H1 (cell line): Measurements from ENCODE around the gene CEP192. TPM values are rescaled to one million over a fixed set of nuclear protein-coding genes. Genes with fewer than 3 reads are reported as not detected.

Experiments
- CTCF ChIA-PET: fragments of 300-600 bp; sonication (Branson Sonifier 250); formaldehyde crosslinking; loops from one replicate; lab custom pipeline; 2021; ENCODE audit not compliant: partially characterized antibody; lab: Charles Lee
- POLR2A ChIA-PET: fragments of 300-600 bp; sonication (Branson Sonifier 250); formaldehyde crosslinking; loops from one replicate; lab custom pipeline; 2021; ENCODE audit warnings: inconsistent platforms; ENCODE audit not compliant: partially characterized antibody; lab: Charles Lee
- DNase-seq, 2 experiments: peaks; one replicate each; pipeline versions ENCODE4 v3.0.0 to v3.0.0-alpha.2; 2010 to 2022; ENCODE audit warnings: low spot score in 2 of 2, low read depth in 1 of 2, mixed read lengths in 1 of 2
- FAIRE-seq: peaks from 2 replicates; lab custom pipeline; 2011; peaks lifted over from hg19 to GRCh38; lab: Jason Lieb, UNC
- H2AFZ ChIP-seq: 2 replicates; pipeline ENCODE4 v1.8.1; 2012; ENCODE audit warnings: low read length, inconsistent platforms
- H2AK5ac ChIP-seq: 2 replicates; pipeline ENCODE4 v1.6.1; 2013; ENCODE audit warnings: low read depth, low read length
- H2BK120ac ChIP-seq: replicated peaks from 2 replicates; pipeline ENCODE3; 2013; ENCODE audit warnings: low read depth, low read length, inconsistent platforms
- H2BK12ac ChIP-seq: 2 replicates; pipeline ENCODE4 v1.6.1; 2013; ENCODE audit warnings: low read depth, low read length
- H2BK15ac ChIP-seq: 2 replicates; pipeline ENCODE4 v1.6.1; 2013; ENCODE audit warnings: low read length
- H2BK20ac ChIP-seq: 2 replicates; pipeline ENCODE4 v1.6.1; 2013; ENCODE audit warnings: low read length
- H2BK5ac ChIP-seq: 2 replicates; pipeline ENCODE4 v1.6.1; 2013; ENCODE audit warnings: low read depth, low read length
- H3K14ac ChIP-seq: 2 replicates; pipeline ENCODE4 v1.6.1; 2013; ENCODE audit warnings: inconsistent platforms; ENCODE audit not compliant: insufficient read length
- H3K18ac ChIP-seq: 2 replicates; pipeline ENCODE4 v1.6.1; 2013; ENCODE audit warnings: low read length; ENCODE audit errors: extremely low read depth
- H3K23ac ChIP-seq: 2 replicates; pipeline ENCODE4 v1.6.1; 2013; ENCODE audit warnings: inconsistent platforms; ENCODE audit not compliant: insufficient read length
- H3K23me2 ChIP-seq: 2 replicates; pipeline ENCODE4 v1.6.1; 2013; ENCODE audit warnings: low read depth, low read length
- H3K27ac ChIP-seq: 2 replicates; pipeline ENCODE4 v1.6.1; 2011; ENCODE audit warnings: low read depth, low read length, inconsistent platforms
- H3K27me3 ChIP-seq, 4 experiments: replicated peaks in 1 of 4; 1 replicate in 1 of 4; 2 replicates in 3 of 4; pipeline versions ENCODE4 v1.6.1 to v1.8.1; 2011 to 2013; ENCODE audit warnings: low read length in 3 of 4, mild to moderate bottlenecking in 3 of 4, inconsistent platforms in 2 of 4, mixed read lengths in 2 of 4, moderate library complexity in 1 of 4; ENCODE audit not compliant: control insufficient read depth in 3 of 4, insufficient read depth in 3 of 4; ENCODE audit errors: extremely low read depth in 1 of 4
- H3K36me3 ChIP-seq, 4 experiments: 2 replicates each; pipeline versions ENCODE4 v1.6.1 to v1.8.1; 2011 to 2013; ENCODE audit warnings: mild to moderate bottlenecking in 4 of 4, low read length in 3 of 4, moderate library complexity in 2 of 4, control low read depth in 1 of 4, inconsistent platforms in 1 of 4; ENCODE audit not compliant: insufficient read depth in 4 of 4, control insufficient read depth in 2 of 4
- H3K4ac ChIP-seq: replicated peaks from 2 replicates; pipeline ENCODE3; 2013; ENCODE audit warnings: low read length, low read depth, mixed read lengths, inconsistent platforms; ENCODE audit not compliant: insufficient read length
- H3K4me1 ChIP-seq, 4 experiments: replicated peaks in 1 of 4; 1 replicate in 1 of 4; 2 replicates in 3 of 4; pipeline versions ENCODE4 v1.6.1 to v1.8.1; 2011 to 2013; ENCODE audit warnings: low read length in 3 of 4, inconsistent platforms in 2 of 4, mixed read lengths in 1 of 4; ENCODE audit not compliant: insufficient read depth in 4 of 4, control insufficient read depth in 3 of 4
- H3K4me2 ChIP-seq, 2 experiments: 2 replicates each; pipeline versions ENCODE4 v1.6.1 to v1.8.1; 2011 to 2013; ENCODE audit warnings: low read depth in 2 of 2, low read length in 2 of 2, control low read depth in 1 of 2, inconsistent platforms in 1 of 2, mild to moderate bottlenecking in 1 of 2; ENCODE audit not compliant: insufficient read depth in 1 of 2
- H3K4me3 ChIP-seq, 4 experiments: fragments of 200-600, 300-600 bp in 1 of 4; sonication (generic), shearing (Covaris generic), sonication (Bioruptor Twin) in 1 of 4; 2 replicates each; pipeline versions ENCODE4 v1.5.1 to v1.8.1; 2011 to 2016; ENCODE audit warnings: low read length in 4 of 4, low read depth in 3 of 4, control low read depth in 2 of 4, inconsistent platforms in 2 of 4, mild to moderate bottlenecking in 2 of 4, mixed read lengths in 1 of 4, moderate library complexity in 1 of 4; ENCODE audit not compliant: insufficient read depth in 2 of 4; ENCODE audit errors: extremely low read depth in 1 of 4
- H3K56ac ChIP-seq: replicated peaks from 2 replicates; pipeline ENCODE3; 2013; ENCODE audit warnings: low read depth, mild to moderate bottlenecking, mixed read lengths, low read length, inconsistent platforms; ENCODE audit not compliant: insufficient read length
- H3K79me1 ChIP-seq: 2 replicates; pipeline ENCODE4 v1.6.1; 2013; ENCODE audit warnings: low read depth, low read length, control low read depth
- H3K79me2 ChIP-seq, 2 experiments: 2 replicates each; pipeline versions ENCODE4 v1.6.1 to v1.8.1; 2012 to 2013; ENCODE audit warnings: low read length in 2 of 2, mild to moderate bottlenecking in 2 of 2, inconsistent platforms in 1 of 2; ENCODE audit not compliant: insufficient read depth in 2 of 2, control insufficient read depth in 1 of 2
- H3K9ac ChIP-seq, 4 experiments: replicated peaks in 1 of 4; 1 replicate in 1 of 4; 2 replicates in 3 of 4; pipeline versions ENCODE4 v1.6.1 to v1.8.1; 2011 to 2013; ENCODE audit warnings: low read depth in 3 of 4, low read length in 3 of 4, control low read depth in 2 of 4, mild to moderate bottlenecking in 2 of 4, moderate library complexity in 2 of 4, inconsistent platforms in 1 of 4; ENCODE audit errors: extremely low read depth in 1 of 4
- H3K9me3 ChIP-seq, 2 experiments: 2 replicates each; pipeline versions ENCODE4 v1.6.1 to v1.8.1; 2012 to 2013; ENCODE audit warnings: mild to moderate bottlenecking in 2 of 2, moderate library complexity in 2 of 2, control low read depth in 1 of 2, inconsistent platforms in 1 of 2, low read depth in 1 of 2, low read length in 1 of 2, mixed read lengths in 1 of 2; ENCODE audit not compliant: insufficient read depth in 2 of 2
- H4K20me1 ChIP-seq, 2 experiments: replicated peaks in 1 of 2; 2 replicates each; pipeline versions ENCODE3 to v1.8.1; 2011 to 2013; ENCODE audit warnings: inconsistent platforms in 2 of 2, low read length in 2 of 2, mild to moderate bottlenecking in 1 of 2; ENCODE audit not compliant: insufficient read depth in 2 of 2, control insufficient read depth in 1 of 2
- H4K5ac ChIP-seq: 2 replicates; pipeline ENCODE4 v1.6.1; 2013; ENCODE audit warnings: low read length, low read depth, mixed read lengths, inconsistent platforms; ENCODE audit not compliant: insufficient read length
- H4K8ac ChIP-seq: 2 replicates; pipeline ENCODE4 v1.8.0; 2013; ENCODE audit warnings: mild to moderate bottlenecking, moderate library complexity, low read length, inconsistent platforms; ENCODE audit not compliant: insufficient read depth; ENCODE audit errors: extremely low read depth
- H4K91ac ChIP-seq: replicated peaks from 2 replicates; pipeline ENCODE3; 2013; ENCODE audit warnings: low read length, mixed read lengths, inconsistent platforms; ENCODE audit not compliant: insufficient read length
- BACH1 ChIP-seq: IDR thresholded peaks from 2 replicates; pipeline ENCODE4 v1.6.1; 2012; ENCODE audit warnings: low read length, improper control_type of control experiment
- CBX8 ChIP-seq: fragments of 300-800, 300-1000 bp; sonication (generic); IDR thresholded peaks from 2 replicates; pipeline ENCODE4 v1.7.1; 2016; ENCODE audit warnings: low read depth, low read length, borderline replicate concordance
- CHD2 ChIP-seq: IDR thresholded peaks from 2 replicates; pipeline ENCODE4 v1.6.1; 2012; ENCODE audit warnings: low read length, improper control_type of control experiment
- WGBS, 2 experiments: shearing (Covaris generic) in 1 of 2; methylation state at CpG; one replicate each; pipeline versions ENCODE4 v1.1.6 to v1.1.7; 2013 to 2015; ENCODE audit warnings: low lambda C conversion rate in 2 of 2, mixed read lengths in 2 of 2, inconsistent platforms in 1 of 2, low coverage in 1 of 2, missing lambda C conversion rate in 1 of 2; ENCODE audit not compliant: insufficient replicate concordance in 2 of 2, insufficient coverage in 1 of 2, insufficient read length in 1 of 2; ENCODE audit errors: extremely low coverage in 1 of 2, missing lambda C conversion rate in 1 of 2; 5-methylcytosine and 5-hydroxymethylcytosine counted together
- polyA plus RNA-seq, 7 experiments: library from polyadenylated mRNA; depleted of rRNA in 3 of 7; stranded (reverse) in 5 of 7; unstranded in 2 of 7; fragments of >200 nt in 5 of 7; fragments of 200-250 nt in 2 of 7; gene quantifications; 1 replicate in 5 of 7; 2 replicates in 1 of 7; 4 replicates in 1 of 7; pipeline versions ENCODE4 v1.2.1 to v1.2.3, GENCODE V29; 2011 to 2013; ENCODE audit warnings: missing spikeins in 2 of 7, mixed read lengths in 2 of 7
- total RNA-seq: library from RNA; stranded (reverse); fragmentation: NEBNext Ultra II Directional; extraction: Animal tissue kit (Norgen Biotek cat#: 25700); gene quantifications from 2 replicates; pipeline ENCODE4 v1.2.1, GENCODE V29; 2021

Gene CEP192
- total and polyA plus RNA-seq, 2 of the 8 experiments (the other 6 are each of a cell fraction or from before 2014, with no cell fraction given), result 13.4 to 23.1 TPM

DNA sequence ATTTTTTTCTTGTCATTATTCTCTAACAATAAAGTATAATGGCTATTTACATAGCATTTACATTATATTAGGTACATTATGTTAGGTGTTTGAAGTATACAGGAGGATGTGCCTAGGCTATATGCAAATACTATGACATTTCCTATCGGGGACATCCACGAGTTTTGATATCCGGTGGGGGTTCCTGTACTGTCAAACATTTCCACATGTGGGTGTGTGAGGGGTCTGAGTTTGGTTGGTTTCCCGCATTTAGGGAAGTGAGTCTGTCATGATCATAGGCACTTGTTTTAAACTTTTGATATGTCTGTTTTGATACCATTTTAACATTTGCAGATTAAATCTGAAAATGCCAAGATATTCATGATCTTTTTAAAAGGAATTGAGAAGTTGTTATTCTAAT is 76.0 kb downstream of the CEP192 start:
- Histone ChIP-seq H4K5ac (no peak overlapping the region), H2AK5ac (no peak overlapping the region), H3K18ac (no peak overlapping the region), H2BK5ac (no peak overlapping the region), H3K79me1 (no peaks in the 10 kb centered on the region), H3K4me3 (no peak overlapping the region), H2AFZ (no peak overlapping the region), H3K27me3 (no peaks in the 10 kb centered on the region), H3K56ac (no peak overlapping the region), H3K9ac (no peak overlapping the region), H3K79me2 (no peaks in the 10 kb centered on the region), H3K9me3 (no peaks in the 10 kb centered on the region), H4K20me1 (no peaks in the 10 kb centered on the region), H2BK20ac (no peak overlapping the region), H3K4ac (no peak overlapping the region), H3K23me2 (no peaks in the 10 kb centered on the region), H3K4me2 (no peak overlapping the region), H3K23ac (no peak overlapping the region), H4K8ac (no peak overlapping the region), H4K91ac (no peak overlapping the region), H3K36me3 (peaks cover 10 to 39% (median 33%) of the 10 kb centered on the region in 4 experiments; a peak in 7 of 8 replicates), H3K4me1 (peaks cover 0 to 3% (median 0%) of the 10 kb centered on the region in 4 experiments; a peak in 1 of 7 replicates), H2BK12ac (no peak overlapping the region), H2BK15ac (no peak overlapping the region), H3K27ac (no peak overlapping the region), H3K14ac (no peak overlapping the region), H2BK120ac (no peak overlapping the region)
- DNase-seq, result no peak
- no peak for FAIRE-seq
- CTCF ChIA-PET, result no interaction called here
- 89% methylated on average over 4 of the region's 4 CpGs; no CpG with 5 or more reads in 1 of the 2 experiments for WGBS, 2 experiments
- POLR2A ChIA-PET, result interaction anchor here (0.9 kb wide), 1 partner anchor 11 kb away, joined by 4 read pairs; no protein-coding TSS in a partner anchor
- no peak for TF ChIP-seq CHD2
- no peak for TF ChIP-seq CBX8
- no peak for TF ChIP-seq BACH1
